ENCODE results near the gene PDE1C. TPM values are rescaled to one million over a fixed set of nuclear protein-coding genes. Genes with fewer than 3 reads are reported as not detected.

The PDE1C gene
- total RNA-seq, 1 experiment from 2014 or later, result 14.1 TPM

DNA sequence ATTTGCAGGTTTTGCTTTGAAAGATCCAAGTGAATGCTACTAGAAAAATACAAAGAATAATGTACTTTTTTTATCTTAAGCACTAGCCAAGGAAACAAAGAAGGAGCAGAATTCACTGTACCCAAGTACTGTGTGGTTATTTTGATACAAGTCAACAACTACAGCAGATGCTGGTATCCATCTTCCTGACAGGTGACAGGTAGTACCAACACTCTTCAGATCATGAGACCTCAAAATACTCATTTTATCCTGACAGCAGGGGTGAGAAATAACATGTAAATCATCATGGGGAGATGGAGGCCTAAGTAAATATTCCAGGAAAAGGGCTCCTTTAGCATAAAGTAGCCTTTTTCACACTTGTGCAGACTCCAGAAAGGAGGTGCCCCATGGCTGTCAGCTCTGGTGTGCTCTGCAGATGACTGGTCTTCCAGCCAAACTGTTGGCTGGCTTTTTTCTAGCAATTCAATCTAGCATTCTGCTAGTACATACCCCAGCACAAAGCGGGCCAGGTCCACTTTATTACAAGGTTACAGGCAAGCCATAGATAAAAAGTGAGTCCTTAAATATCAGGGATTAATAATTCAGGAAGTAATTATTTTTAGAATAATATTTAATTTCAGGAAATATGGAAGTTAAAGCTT lies 90.4 kb downstream of the PDE1C start:
- H4K20me1 ChIP-seq (ENCODE audit: low read length), result no peaks in the 10 kb centered on the region
- no peaks in the 10 kb centered on the region for H3K9me3 ChIP-seq (ENCODE audit: low read length)
- TF ChIP-seq EZH2phosphoT487 (IDR thresholded peaks at IDR 0.05; ENCODE audit: borderline replicate concordance, low read length) (no peak), EZH2 (IDR thresholded peaks at IDR 0.05; ENCODE audit: low read length, unreplicated experiment) (no peak)
- TF ChIP-seq, protein P1, sequence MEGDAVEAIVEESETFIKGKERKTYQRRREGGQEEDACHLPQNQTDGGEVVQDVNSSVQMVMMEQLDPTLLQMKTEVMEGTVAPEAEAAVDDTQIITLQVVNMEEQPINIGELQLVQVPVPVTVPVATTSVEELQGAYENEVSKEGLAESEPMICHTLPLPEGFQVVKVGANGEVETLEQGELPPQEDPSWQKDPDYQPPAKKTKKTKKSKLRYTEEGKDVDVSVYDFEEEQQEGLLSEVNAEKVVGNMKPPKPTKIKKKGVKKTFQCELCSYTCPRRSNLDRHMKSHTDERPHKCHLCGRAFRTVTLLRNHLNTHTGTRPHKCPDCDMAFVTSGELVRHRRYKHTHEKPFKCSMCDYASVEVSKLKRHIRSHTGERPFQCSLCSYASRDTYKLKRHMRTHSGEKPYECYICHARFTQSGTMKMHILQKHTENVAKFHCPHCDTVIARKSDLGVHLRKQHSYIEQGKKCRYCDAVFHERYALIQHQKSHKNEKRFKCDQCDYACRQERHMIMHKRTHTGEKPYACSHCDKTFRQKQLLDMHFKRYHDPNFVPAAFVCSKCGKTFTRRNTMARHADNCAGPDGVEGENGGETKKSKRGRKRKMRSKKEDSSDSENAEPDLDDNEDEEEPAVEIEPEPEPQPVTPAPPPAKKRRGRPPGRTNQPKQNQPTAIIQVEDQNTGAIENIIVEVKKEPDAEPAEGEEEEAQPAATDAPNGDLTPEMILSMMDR (conservative IDR thresholded peaks at IDR 0.05; ENCODE audit: low read depth, low read length), result no peak
- ChIA-PET POLR2A (ENCODE audit: unreplicated experiment) (no interaction called here), CTCF (no interaction called here)
- intact Hi-C loops (cut with micrococcal nuclease), result no loop called here
- H3K27ac ChIP-seq (ENCODE audit: low read length), result no peak overlapping the region
- H3K9me2 ChIP-seq (replicated peaks; ENCODE audit: low read length), result no peaks in the 10 kb centered on the region
- no peaks in the 10 kb centered on the region for H3K4me1 ChIP-seq (ENCODE audit: insufficient read depth, low read length)
- BruUV-seq (replicated peaks), result no TSS peak
- no peak overlapping the region for H2AFZ ChIP-seq (ENCODE audit: low read length)
- no peaks in the 10 kb centered on the region for H3F3A ChIP-seq (ENCODE audit: low read length, unreplicated experiment)
- no peak overlapping the region for H3K4me2 ChIP-seq (ENCODE audit: low read length)
- no peak overlapping the region for H3K9ac ChIP-seq (ENCODE audit: low read length)
- no peaks in the 10 kb centered on the region for H3K27me3 ChIP-seq (ENCODE audit: low read length)
- H3K36me3 ChIP-seq (ENCODE audit: low read depth, low read length), result no peaks in the 10 kb centered on the region
- ATAC-seq (no peak), DNase-seq (no peak)
- H3K79me2 ChIP-seq (ENCODE audit: low read length), result no peaks in the 10 kb centered on the region
- no peak overlapping the region for H3K4me3 ChIP-seq (ENCODE audit: low read length)

- DNase-seq (no peak), ATAC-seq (no peak)
- H3K27me3 ChIP-seq (ENCODE audit: low read length), result no peaks in the 10 kb centered on the region
- H3K9me2 ChIP-seq (replicated peaks; ENCODE audit: low read length), result no peaks in the 10 kb centered on the region
- no peak overlapping the region for H3K4me3 ChIP-seq (ENCODE audit: low read length)
- H3K9me3 ChIP-seq (ENCODE audit: low read length), result no peaks in the 10 kb centered on the region
- H3K27ac ChIP-seq (ENCODE audit: low read length), result no peak overlapping the region
- H3K4me2 ChIP-seq (ENCODE audit: low read length), result no peak overlapping the region
- H3K4me1 ChIP-seq (ENCODE audit: insufficient read depth, low read length), result peaks cover 4% of the 10 kb centered on the region
- H2AFZ ChIP-seq (ENCODE audit: low read length), result no peak overlapping the region
- ChIA-PET POLR2A (ENCODE audit: unreplicated experiment) (interaction anchor here (0.7 kb wide), 1 partner anchor 81 kb away, joined by 9 read pairs; no protein-coding TSS in a partner anchor), CTCF (no interaction called here)
- H3F3A ChIP-seq (ENCODE audit: low read length, unreplicated experiment), result no peaks in the 10 kb centered on the region
- intact Hi-C loops (cut with micrococcal nuclease), result no loop called here
- no TSS peak for BruUV-seq (replicated peaks)
- no peaks in the 10 kb centered on the region for H4K20me1 ChIP-seq (ENCODE audit: low read length)
- H3K79me2 ChIP-seq (ENCODE audit: low read length), result no peaks in the 10 kb centered on the region
- no peaks in the 10 kb centered on the region for H3K36me3 ChIP-seq (ENCODE audit: low read depth, low read length)
- TF ChIP-seq, protein P1 (conservative IDR thresholded peaks at IDR 0.05; ENCODE audit: low read depth, low read length), result no peak
- no peak overlapping the region for H3K9ac ChIP-seq (ENCODE audit: low read length)
Measured at GRCh38 chr7:31975546-31975945, 94.7 kb downstream of the PDE1C start.

GRCh38 chr7:31974351-31974750 lies 95.9 kb downstream of the PDE1C start:
- BruUV-seq (replicated peaks), result no TSS peak
- no peak overlapping the region for H3K4me2 ChIP-seq (ENCODE audit: low read length)
- H3K9me3 ChIP-seq (ENCODE audit: low read length), result no peaks in the 10 kb centered on the region
- ATAC-seq (no peak), DNase-seq (no peak)
- TF ChIP-seq EZH2phosphoT487 (IDR thresholded peaks at IDR 0.05; ENCODE audit: borderline replicate concordance, low read length) (no peak), EZH2 (IDR thresholded peaks at IDR 0.05; ENCODE audit: low read length, unreplicated experiment) (no peak)
- TF ChIP-seq, protein P1 (conservative IDR thresholded peaks at IDR 0.05; ENCODE audit: low read depth, low read length), result no peak
- no peaks in the 10 kb centered on the region for H3K9me2 ChIP-seq (replicated peaks; ENCODE audit: low read length)
- H3K4me1 ChIP-seq (ENCODE audit: insufficient read depth, low read length), result peaks cover 10% of the 10 kb centered on the region
- H3K79me2 ChIP-seq (ENCODE audit: low read length), result no peaks in the 10 kb centered on the region
- no peaks in the 10 kb centered on the region for H3K36me3 ChIP-seq (ENCODE audit: low read depth, low read length)
- intact Hi-C loops (cut with micrococcal nuclease), result no loop called here
- H3K27ac ChIP-seq (ENCODE audit: low read length), result no peak overlapping the region
- no peak overlapping the region for H2AFZ ChIP-seq (ENCODE audit: low read length)
- no peak overlapping the region for H3K4me3 ChIP-seq (ENCODE audit: low read length)
- H3K9ac ChIP-seq (ENCODE audit: low read length), result no peak overlapping the region
- no peaks in the 10 kb centered on the region for H4K20me1 ChIP-seq (ENCODE audit: low read length)
- no peaks in the 10 kb centered on the region for H3F3A ChIP-seq (ENCODE audit: low read length, unreplicated experiment)
- H3K27me3 ChIP-seq (ENCODE audit: low read length), result no peaks in the 10 kb centered on the region
- POLR2A ChIA-PET (ENCODE audit: unreplicated experiment), result no interaction called here
- CTCF ChIA-PET, result interaction anchor here (0.6 to 0.7 kb wide), 2 partner anchors 132 to 230 kb away, joined by 3 to 4 read pairs; no protein-coding TSS in a partner anchor
